ENCODE results near the gene COX20.

- TF ChIP-seq CTCF (IDR thresholded peaks at IDR 0.05 in 8 of 11, conservative IDR thresholded peaks at IDR 0.05 in 3 of 11) (no peak), POLR2A (IDR thresholded peaks at IDR 0.05) (no peak), POLR2AphosphoS5 (IDR thresholded peaks at IDR 0.05) (no peak)
Measured at GRCh38 chr1:244792188-244792850, 43.1 kb upstream of the COX20 start.

Measured in spleen (tissue), 7 donors.